Activated T-cell treated with anti-CD3 and anti-CD28 coated beads, Interleukin-2, amount 50 U/mL, for 4 hours (primary cell): ENCODE measurements around the gene PTPRH. TPM values are rescaled to one million over a fixed set of nuclear protein-coding genes. Genes with fewer than 3 reads are reported as not detected.
"Not testable (repeated sequence)": the region's sequence is repeated elsewhere in the genome, so short reads cannot be mapped to it uniquely, and the experiment has no call there.

Source experiments
- ATAC-seq, 2 donors: fragments of 200-7000 bp; cut with Tn5 transposase; one replicate each; pipeline ENCODE4 v1.10.0; 2021
- DNase-seq: peaks from one replicate; pipeline ENCODE4 v3.0.0-alpha.2; 2020
- H3K27me3 Mint-ChIP-seq: one replicate; pipeline ENCODE4 v1.8.0; 2021; ENCODE audit warnings: low read depth, mixed read lengths
- H3K36me3 Mint-ChIP-seq: one replicate; pipeline ENCODE4 v1.8.0; 2022; ENCODE audit warnings: mixed read lengths; ENCODE audit not compliant: insufficient read depth
- H3K4me1 Mint-ChIP-seq: one replicate; pipeline ENCODE4 v1.8.0; 2021; ENCODE audit warnings: low read depth, mixed read lengths
- H3K4me3 Mint-ChIP-seq: one replicate; pipeline ENCODE4 v1.8.0; 2021; ENCODE audit warnings: mild to moderate bottlenecking, moderate library complexity, mixed read lengths
- H3K9me3 Mint-ChIP-seq: one replicate; pipeline ENCODE4 v1.8.0; 2021; ENCODE audit warnings: mixed read lengths
- total RNA-seq, 3 donors: library from RNA; stranded (reverse); gene quantifications; one replicate each; pipeline ENCODE4 v1.2.1, GENCODE V29; 2021

Gene PTPRH
- total RNA-seq, 3 donors from 2014 or later, result 0.11 to 0.38 (median 0.11) TPM

DNA sequence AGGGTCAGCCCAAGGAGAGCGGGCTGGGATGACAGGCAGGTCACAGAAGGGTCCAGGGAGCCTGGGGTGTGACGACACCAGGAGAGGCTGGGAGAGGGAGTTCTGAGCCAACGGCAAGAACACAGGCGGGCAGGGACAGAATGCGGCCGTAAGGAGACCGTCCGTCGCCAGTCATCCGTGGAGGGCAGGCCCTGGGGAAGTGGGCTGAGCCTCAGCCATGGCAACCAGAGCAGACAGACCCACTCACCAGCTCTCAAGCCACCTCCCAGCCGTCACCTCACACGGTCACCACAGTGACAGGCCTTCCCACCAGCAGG, 22.9 kb upstream of the PTPRH start:
- Mint-ChIP-seq H3K4me1 (no peaks in the 10 kb centered on the region), H3K36me3 (peaks cover 46% of the 10 kb centered on the region), H3K9me3 (no peaks in the 10 kb centered on the region), H3K4me3 (no peak overlapping the region), H3K27me3 (no peaks in the 10 kb centered on the region)
- no peak for ATAC-seq
- no peak for DNase-seq

DNA sequence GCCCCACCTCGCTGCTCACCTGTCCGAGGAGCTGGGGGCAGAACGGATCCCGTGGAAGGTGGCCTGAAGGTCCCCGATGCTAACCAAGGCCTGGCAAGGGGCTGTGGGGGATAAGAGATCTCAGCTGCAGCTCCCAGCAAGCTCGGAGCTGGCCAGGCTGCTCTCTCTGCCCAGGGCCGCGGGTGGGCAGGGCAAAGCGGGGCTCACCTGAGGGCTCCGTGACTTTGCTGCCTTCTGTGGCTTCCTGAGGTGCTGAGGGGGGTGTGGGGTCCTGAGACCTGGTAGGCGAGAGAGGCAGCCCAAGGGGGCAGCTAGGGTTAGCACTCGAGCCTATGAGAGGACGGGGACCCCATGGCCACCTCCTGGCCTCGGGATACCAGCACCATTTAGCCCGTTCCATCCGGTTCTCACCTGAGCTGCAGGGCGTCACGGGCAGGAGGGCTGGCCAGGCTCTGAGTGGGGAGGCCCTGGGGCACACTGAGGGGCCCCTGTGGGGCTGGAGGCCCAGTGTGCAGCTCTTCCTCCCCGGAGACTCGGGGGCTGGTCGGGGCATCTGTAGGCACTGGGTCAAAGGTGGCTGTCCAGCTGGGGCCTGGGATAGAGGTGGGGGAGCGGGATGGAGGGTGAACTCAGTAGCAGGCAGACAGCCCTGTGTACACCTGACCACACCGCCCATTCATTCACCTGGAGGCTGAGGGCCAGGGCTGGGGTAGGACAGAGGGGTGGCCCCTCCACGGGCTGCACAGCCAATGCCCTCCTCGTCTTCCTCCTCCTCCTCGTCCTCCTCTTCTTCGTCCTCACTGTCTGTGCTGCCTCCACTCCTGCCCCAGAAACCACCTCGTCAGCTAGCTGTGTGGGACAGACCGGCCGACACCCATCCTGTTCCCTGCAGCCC, 22.3 kb upstream of the PTPRH start:
- ATAC-seq (no peak), DNase-seq (no peak)
- H3K27me3 Mint-ChIP-seq, result no peaks in the 10 kb centered on the region
- peaks cover 40% of the 10 kb centered on the region for H3K36me3 Mint-ChIP-seq
- no peak overlapping the region for H3K4me3 Mint-ChIP-seq
- H3K4me1 Mint-ChIP-seq, result no peaks in the 10 kb centered on the region
- H3K9me3 Mint-ChIP-seq, result no peaks in the 10 kb centered on the region

- H3K27me3 Mint-ChIP-seq, result no peaks in the 10 kb centered on the region
- no peaks in the 10 kb centered on the region for H3K4me1 Mint-ChIP-seq
- H3K4me3 Mint-ChIP-seq, result no peak overlapping the region
- DNase-seq (no peak), ATAC-seq (no peak)
- H3K9me3 Mint-ChIP-seq, result no peaks in the 10 kb centered on the region
- peaks cover 33% of the 10 kb centered on the region for H3K36me3 Mint-ChIP-seq
These were observed 21.5 kb upstream of the PTPRH start for GRCh38 chr19:55230780-55231179.

DNA sequence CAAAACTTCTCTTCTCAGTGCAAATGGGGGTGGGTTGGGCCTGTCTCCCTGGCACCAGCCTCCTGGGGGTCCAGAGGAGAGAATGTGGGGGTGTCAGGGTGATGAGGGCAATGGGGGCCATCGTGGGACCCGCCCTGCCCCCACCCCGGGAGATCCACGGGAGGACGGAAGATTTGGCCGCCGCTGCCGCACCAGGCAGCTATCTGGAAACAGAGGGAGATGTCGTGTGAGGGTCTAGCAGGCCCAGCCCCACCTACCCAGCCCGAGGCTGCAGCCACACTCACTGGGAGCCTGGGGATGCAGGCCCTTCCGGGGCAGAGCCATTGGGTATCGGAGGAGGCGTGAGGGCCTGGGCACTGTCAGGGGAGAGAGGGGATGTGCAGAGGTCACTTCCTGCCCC, 21.0 kb upstream of the PTPRH start:
- peaks cover 36% of the 10 kb centered on the region for H3K36me3 Mint-ChIP-seq

DNA sequence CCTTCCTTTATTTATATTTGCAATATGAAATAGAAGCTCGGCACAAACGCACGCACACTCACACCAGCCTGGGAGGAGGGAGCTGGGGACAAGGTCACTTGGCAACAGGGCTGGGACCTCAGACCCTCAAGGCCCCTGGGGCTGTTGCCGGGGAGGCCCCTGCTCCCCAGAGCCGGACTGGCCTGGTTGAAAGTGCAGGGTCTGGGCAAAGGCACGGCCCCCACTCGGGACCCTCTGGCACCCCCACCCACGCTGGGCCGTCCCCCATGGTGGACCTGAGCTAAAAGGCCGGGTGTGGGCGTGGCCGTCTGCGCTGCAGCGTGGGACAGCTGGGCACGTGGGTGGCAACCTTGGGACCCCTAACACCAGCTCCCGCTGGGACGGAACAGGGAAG, 20.5 kb upstream of the PTPRH start:
- ATAC-seq (no peak), DNase-seq (no peak)
- H3K4me1 Mint-ChIP-seq, result peaks cover 2% of the 10 kb centered on the region
- no peaks in the 10 kb centered on the region for H3K27me3 Mint-ChIP-seq
- H3K4me3 Mint-ChIP-seq, result no peak overlapping the region
- peaks cover 31% of the 10 kb centered on the region for H3K36me3 Mint-ChIP-seq
- H3K9me3 Mint-ChIP-seq, result no peaks in the 10 kb centered on the region

More for the DNA sequence above, 21.0 kb upstream of the PTPRH start:
- Mint-ChIP-seq H3K27me3 (no peaks in the 10 kb centered on the region), H3K9me3 (no peaks in the 10 kb centered on the region), H3K4me3 (no peak overlapping the region), H3K4me1 (peaks cover 2% of the 10 kb centered on the region)
- ATAC-seq (no peak), DNase-seq (no peak)

- Mint-ChIP-seq H3K9me3 (no peaks in the 10 kb centered on the region), H3K27me3 (no peaks in the 10 kb centered on the region), H3K4me3 (no peak overlapping the region), H3K36me3 (peaks cover 26% of the 10 kb centered on the region), H3K4me1 (peaks cover 2% of the 10 kb centered on the region)
- DNase-seq (no peak), ATAC-seq (no peak)
These were observed 20.0 kb upstream of the PTPRH start for GRCh38 chr19:55229145-55229788.

GRCh38 chr19:55228403-55229031, 19.2 kb upstream of the PTPRH start, which contains the start of gene TMEM86B:
Gene TMEM86B, minus strand, starts transcription at chr19:55228763. Its CDS starts 22 bp downstream, at chr19:55228741.
- Mint-ChIP-seq H3K27me3 (no peaks in the 10 kb centered on the region), H3K4me3 (no peak within 1 kb of the TSS)

GRCh38 chr19:55228015-55228391, 18.7 kb upstream of the PTPRH start:
- Mint-ChIP-seq H3K27me3 (no peaks in the 10 kb centered on the region), H3K9me3 (no peaks in the 10 kb centered on the region), H3K4me1 (peaks cover 2% of the 10 kb centered on the region), H3K36me3 (peaks cover 18% of the 10 kb centered on the region), H3K4me3 (no peak overlapping the region)
- ATAC-seq (no peak), DNase-seq (no peak)

More at GRCh38 chr19:55228403-55229031, 19.2 kb upstream of the PTPRH start, which contains the start of gene TMEM86B:
- peaks cover 2% of the 10 kb centered on the region for H3K4me1 Mint-ChIP-seq
- H3K36me3 Mint-ChIP-seq, result peaks cover 23% of the 10 kb centered on the region
- ATAC-seq (no peak), DNase-seq (no peak)
- H3K9me3 Mint-ChIP-seq, result no peaks in the 10 kb centered on the region

GRCh38 chr19:55227241-55228014, 18.1 kb upstream of the PTPRH start:
- DNase-seq, result no peak
- no peak for ATAC-seq
- no peaks in the 10 kb centered on the region for H3K9me3 Mint-ChIP-seq
- no peak overlapping the region for H3K4me3 Mint-ChIP-seq
- H3K4me1 Mint-ChIP-seq, result peaks cover 2% of the 10 kb centered on the region
- H3K36me3 Mint-ChIP-seq, result peaks cover 14% of the 10 kb centered on the region
- H3K27me3 Mint-ChIP-seq, result no peaks in the 10 kb centered on the region

GRCh38 chr19:55226788-55227187, 17.5 kb upstream of the PTPRH start:
- peaks cover 2% of the 10 kb centered on the region for H3K4me1 Mint-ChIP-seq
- DNase-seq (no peak), ATAC-seq (no peak)
- H3K36me3 Mint-ChIP-seq, result peaks cover 10% of the 10 kb centered on the region
- no peaks in the 10 kb centered on the region for H3K27me3 Mint-ChIP-seq
- H3K9me3 Mint-ChIP-seq, result no peaks in the 10 kb centered on the region
- H3K4me3 Mint-ChIP-seq, result no peak overlapping the region

GRCh38 chr19:55226273-55226672, 17.0 kb upstream of the PTPRH start:
- peaks cover 2% of the 10 kb centered on the region for H3K4me1 Mint-ChIP-seq
- DNase-seq, result no peak
- ATAC-seq, result no peak

GRCh38 chr19:55225415-55225958, 16.2 kb upstream of the PTPRH start:
- Mint-ChIP-seq H3K27me3 (no peaks in the 10 kb centered on the region), H3K4me1 (peaks cover 2% of the 10 kb centered on the region), H3K36me3 (peaks cover 15% of the 10 kb centered on the region), H3K4me3 (no peak overlapping the region), H3K9me3 (peaks cover 9% of the 10 kb centered on the region)
- no peak for DNase-seq
- ATAC-seq, result no peak

More at GRCh38 chr19:55226273-55226672, 17.0 kb upstream of the PTPRH start:
- no peak overlapping the region for H3K4me3 Mint-ChIP-seq
- H3K27me3 Mint-ChIP-seq, result no peaks in the 10 kb centered on the region
- H3K9me3 Mint-ChIP-seq, result peaks cover 3% of the 10 kb centered on the region
- H3K36me3 Mint-ChIP-seq, result peaks cover 13% of the 10 kb centered on the region

GRCh38 chr19:55224679-55225414, 15.5 kb upstream of the PTPRH start:
- peaks cover 18% of the 10 kb centered on the region for H3K36me3 Mint-ChIP-seq
- DNase-seq, H3K27me3 Mint-ChIP-seq, H3K4me1 Mint-ChIP-seq, H3K4me3 Mint-ChIP-seq, ATAC-seq: not testable (repeated sequence)
- H3K9me3 Mint-ChIP-seq, result peaks cover 12% of the 10 kb centered on the region
